Upper lobe of left lung (tissue), 4 donors: ENCODE data around the gene LARGE1.

ENCODE experiments used
- EP300 ChIP-seq, 4 donors: sonication (generic); formaldehyde crosslinking; IDR thresholded peaks; one replicate each; pipeline ENCODE4 v1.5.1; 2017; ENCODE audit warnings: antibody characterized with exemption in 4 of 4, control low read depth in 2 of 4
- POLR2A ChIP-seq, 4 donors: fragments of 450-650 bp; IDR thresholded peaks; one replicate each; pipeline ENCODE4 v1.5.1; 2016 to 2017; ENCODE audit warnings: antibody characterized with exemption in 4 of 4, mild to moderate bottlenecking in 2 of 4
- POLR2AphosphoS5 ChIP-seq, 2 donors: sonication (generic); formaldehyde crosslinking; IDR thresholded peaks; one replicate each; pipeline ENCODE4 v1.5.1; 2017; ENCODE audit warnings: antibody characterized with exemption in 2 of 2
- TF ChIP-seq, protein P1 (sequence below), 6 experiments: fragments of 450-650 bp in 4 of 6; fragments of 200-600 bp in 2 of 6; sonication (generic) in 2 of 6; IDR thresholded peaks; one replicate each; pipeline ENCODE4 v1.5.1; 2016 to 2019; ENCODE audit warnings: antibody characterized with exemption in 6 of 6

DNA sequence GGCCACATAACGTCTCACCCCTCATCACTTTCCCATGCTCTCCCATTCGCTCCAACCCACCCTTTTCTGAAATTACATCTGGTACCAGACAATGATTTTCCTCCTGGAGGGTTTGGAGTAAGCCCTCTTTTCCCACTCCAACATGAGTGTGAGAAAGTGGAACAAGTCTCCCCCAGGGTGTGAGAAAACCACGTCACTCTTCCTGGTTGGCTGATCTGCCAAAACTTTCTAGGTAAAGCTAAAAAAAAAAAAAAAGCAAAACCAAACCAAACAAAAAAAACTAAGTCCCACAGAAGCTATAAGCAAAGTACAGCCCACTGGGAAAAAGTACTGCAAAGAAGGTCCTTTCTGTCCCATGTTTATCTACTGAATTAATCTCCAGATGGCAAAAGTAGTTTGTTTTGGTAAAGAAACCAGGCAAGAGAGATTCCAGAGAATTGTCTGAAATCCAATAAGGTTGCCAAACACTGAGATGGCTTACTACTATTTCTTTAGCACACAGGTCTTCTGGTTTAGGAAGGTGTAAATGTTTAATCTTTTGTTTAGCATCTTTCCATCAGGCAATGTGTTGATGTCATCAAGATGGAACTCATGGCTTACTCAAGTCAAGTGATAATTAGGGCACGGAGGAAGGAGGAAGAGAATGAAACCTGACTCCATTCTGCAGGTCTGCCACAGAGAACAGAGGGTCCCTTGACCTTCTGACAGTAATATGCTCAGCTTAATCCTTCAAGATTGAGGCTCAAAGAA, 395.6 kb downstream of the LARGE1 start:
- TF ChIP-seq POLR2A (IDR thresholded peaks at IDR 0.05) (no peak), POLR2AphosphoS5 (IDR thresholded peaks at IDR 0.05) (no peak), EP300 (IDR thresholded peaks at IDR 0.05) (no peak)
- TF ChIP-seq, protein P1, sequence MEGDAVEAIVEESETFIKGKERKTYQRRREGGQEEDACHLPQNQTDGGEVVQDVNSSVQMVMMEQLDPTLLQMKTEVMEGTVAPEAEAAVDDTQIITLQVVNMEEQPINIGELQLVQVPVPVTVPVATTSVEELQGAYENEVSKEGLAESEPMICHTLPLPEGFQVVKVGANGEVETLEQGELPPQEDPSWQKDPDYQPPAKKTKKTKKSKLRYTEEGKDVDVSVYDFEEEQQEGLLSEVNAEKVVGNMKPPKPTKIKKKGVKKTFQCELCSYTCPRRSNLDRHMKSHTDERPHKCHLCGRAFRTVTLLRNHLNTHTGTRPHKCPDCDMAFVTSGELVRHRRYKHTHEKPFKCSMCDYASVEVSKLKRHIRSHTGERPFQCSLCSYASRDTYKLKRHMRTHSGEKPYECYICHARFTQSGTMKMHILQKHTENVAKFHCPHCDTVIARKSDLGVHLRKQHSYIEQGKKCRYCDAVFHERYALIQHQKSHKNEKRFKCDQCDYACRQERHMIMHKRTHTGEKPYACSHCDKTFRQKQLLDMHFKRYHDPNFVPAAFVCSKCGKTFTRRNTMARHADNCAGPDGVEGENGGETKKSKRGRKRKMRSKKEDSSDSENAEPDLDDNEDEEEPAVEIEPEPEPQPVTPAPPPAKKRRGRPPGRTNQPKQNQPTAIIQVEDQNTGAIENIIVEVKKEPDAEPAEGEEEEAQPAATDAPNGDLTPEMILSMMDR (IDR thresholded peaks at IDR 0.05), result no peak
